D721Med (cell line): ENCODE measurements around the gene SH3RF3.

Experiments used
- DNase-seq: peaks from one replicate; pipeline ENCODE4 v3.0.0; 2011; ENCODE audit warnings: low spot score; ENCODE audit not compliant: insufficient read length
- FAIRE-seq: peaks from 2 replicates; lab custom pipeline; 2011; peaks lifted over from hg19 to GRCh38; lab: Jason Lieb, UNC
- CTCF ChIP-seq: IDR thresholded peaks from 2 replicates; pipeline ENCODE4 v1.5.1; 2012; ENCODE audit warnings: mild to moderate bottlenecking, control low read depth; ENCODE audit not compliant: insufficient read depth; ENCODE audit errors: missing control alignments

The SH3RF3 gene

DNA sequence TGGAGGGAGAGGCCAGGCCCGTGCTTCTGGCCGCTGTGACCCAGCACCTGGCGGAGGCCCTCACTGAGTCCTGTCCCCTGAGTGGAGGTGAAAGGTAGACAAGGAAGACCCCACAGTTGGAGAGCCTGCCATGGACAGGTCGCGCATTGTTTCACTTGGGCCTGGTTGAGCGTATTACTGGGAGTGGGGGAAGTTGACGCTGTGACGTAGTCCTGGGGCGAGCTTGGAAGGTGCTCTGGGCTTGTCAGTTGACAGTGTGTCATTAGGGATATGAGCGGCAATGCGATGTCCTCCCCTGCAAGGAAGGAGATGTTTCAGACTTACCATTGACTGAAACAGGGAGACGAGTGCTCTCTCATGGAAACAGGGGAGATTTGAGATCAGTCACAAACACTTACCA, 127.1 kb downstream of the SH3RF3 start:
- no peak for DNase-seq
- FAIRE-seq, result no peak
- no peak for TF ChIP-seq CTCF

GRCh38 chr2:109256921-109257320, 127.9 kb downstream of the SH3RF3 start:
- TF ChIP-seq CTCF, result no peak
- DNase-seq (no peak), FAIRE-seq (no peak)

GRCh38 chr2:109257653-109258052, 128.6 kb downstream of the SH3RF3 start:
- TF ChIP-seq CTCF, result no peak
- DNase-seq (no peak), FAIRE-seq (no peak)

DNA sequence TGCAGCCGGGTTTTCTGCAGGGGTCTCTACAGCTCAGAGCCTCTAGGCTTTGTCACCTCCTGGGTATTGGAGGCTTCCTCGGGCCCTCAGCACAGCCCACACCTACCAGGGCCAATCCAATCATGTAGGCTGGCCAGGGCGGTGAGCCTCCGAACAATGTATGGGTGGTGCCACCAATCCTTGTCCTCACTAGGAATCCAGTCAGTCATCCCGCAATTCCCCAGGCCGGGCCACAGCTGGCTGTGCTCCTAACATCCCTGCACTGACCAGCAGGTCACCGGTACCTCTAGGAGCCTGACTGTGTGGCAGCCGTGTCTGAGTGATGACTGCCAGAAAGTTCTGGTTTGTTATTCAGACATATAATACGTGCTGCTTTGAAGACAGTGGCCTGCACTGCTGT, 129.4 kb downstream of the SH3RF3 start:
- DNase-seq (no peak), FAIRE-seq (no peak)
- no peak for TF ChIP-seq CTCF

DNA sequence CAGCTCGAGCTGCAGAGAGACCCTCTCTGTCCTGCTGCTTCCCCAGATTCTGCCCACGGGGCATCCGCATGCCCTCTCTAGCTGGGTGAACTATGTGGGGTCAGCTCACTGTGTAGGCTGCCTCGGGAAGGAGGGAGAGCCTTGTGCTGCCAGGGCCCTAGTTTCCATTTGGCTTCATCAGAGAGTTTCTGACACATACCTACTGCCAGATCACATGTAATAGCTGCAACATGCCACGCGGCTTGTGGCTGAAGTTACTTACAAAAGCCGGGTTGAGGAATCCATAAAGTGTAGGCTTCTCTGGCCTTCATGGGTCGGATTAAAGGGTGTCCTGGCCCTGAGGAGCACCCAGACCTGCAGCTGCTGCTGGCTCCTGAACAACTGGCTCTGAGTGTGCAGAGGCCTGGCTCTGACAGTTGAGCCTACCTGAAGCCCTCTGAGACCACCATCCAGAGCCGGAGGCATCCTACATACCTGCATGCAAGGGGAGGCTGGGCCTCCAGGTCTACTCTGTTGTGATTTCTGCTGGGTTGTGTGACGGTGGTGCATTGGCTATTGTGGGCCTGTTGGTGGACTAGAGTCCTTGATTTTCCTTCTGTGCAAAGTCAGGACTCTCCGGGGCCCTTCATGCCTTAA, 130.0 kb downstream of the SH3RF3 start:
- FAIRE-seq, result no peak

GRCh38 chr2:109259671-109260070, 130.7 kb downstream of the SH3RF3 start:
- FAIRE-seq, result no peak
- no peak for TF ChIP-seq CTCF
- DNase-seq, result no peak

More for the DNA sequence above, 130.0 kb downstream of the SH3RF3 start:
- TF ChIP-seq CTCF, result no peak
- DNase-seq, result no peak

GRCh38 chr2:109260116-109260855, 131.3 kb downstream of the SH3RF3 start:
- TF ChIP-seq CTCF, result no peak
- no peak for DNase-seq
- FAIRE-seq, result no peak
